Muscle layer of duodenum (tissue), 2 donors: ENCODE measurements around the gene BTLA.

Source experiments
- H3K27ac ChIP-seq: one replicate; pipeline ENCODE4 v1.7.0; 2013; ENCODE audit warnings: mild to moderate bottlenecking, low read length
- H3K27me3 ChIP-seq: one replicate; pipeline ENCODE4 v1.7.0; 2013; ENCODE audit warnings: low read depth, mild to moderate bottlenecking, control low read depth, low read length
- H3K36me3 ChIP-seq, 2 donors: one replicate each; pipeline ENCODE4 v1.7.0; 2013; ENCODE audit warnings: low read length in 2 of 2, control low read depth in 1 of 2, mild to moderate bottlenecking in 1 of 2; ENCODE audit not compliant: insufficient read depth in 2 of 2, control insufficient read depth in 1 of 2
- H3K4me1 ChIP-seq, 2 donors: one replicate each; pipeline ENCODE4 v1.7.0; 2013; ENCODE audit warnings: low read length in 2 of 2, mild to moderate bottlenecking in 2 of 2, control low read depth in 1 of 2, moderate library complexity in 1 of 2; ENCODE audit not compliant: insufficient read depth in 2 of 2, control insufficient read depth in 1 of 2
- H3K4me3 ChIP-seq, 2 donors: one replicate each; pipeline ENCODE4 v1.7.0; 2013; ENCODE audit warnings: low read length in 2 of 2, low read depth in 1 of 2, mild to moderate bottlenecking in 1 of 2
- H3K9me3 ChIP-seq, 2 donors: one replicate each; pipeline ENCODE4 v1.7.0; 2013; ENCODE audit warnings: low read length in 2 of 2, control low read depth in 1 of 2, mild to moderate bottlenecking in 1 of 2; ENCODE audit not compliant: control insufficient read depth in 1 of 2
- donor health status: healthy.

The BTLA gene

DNA sequence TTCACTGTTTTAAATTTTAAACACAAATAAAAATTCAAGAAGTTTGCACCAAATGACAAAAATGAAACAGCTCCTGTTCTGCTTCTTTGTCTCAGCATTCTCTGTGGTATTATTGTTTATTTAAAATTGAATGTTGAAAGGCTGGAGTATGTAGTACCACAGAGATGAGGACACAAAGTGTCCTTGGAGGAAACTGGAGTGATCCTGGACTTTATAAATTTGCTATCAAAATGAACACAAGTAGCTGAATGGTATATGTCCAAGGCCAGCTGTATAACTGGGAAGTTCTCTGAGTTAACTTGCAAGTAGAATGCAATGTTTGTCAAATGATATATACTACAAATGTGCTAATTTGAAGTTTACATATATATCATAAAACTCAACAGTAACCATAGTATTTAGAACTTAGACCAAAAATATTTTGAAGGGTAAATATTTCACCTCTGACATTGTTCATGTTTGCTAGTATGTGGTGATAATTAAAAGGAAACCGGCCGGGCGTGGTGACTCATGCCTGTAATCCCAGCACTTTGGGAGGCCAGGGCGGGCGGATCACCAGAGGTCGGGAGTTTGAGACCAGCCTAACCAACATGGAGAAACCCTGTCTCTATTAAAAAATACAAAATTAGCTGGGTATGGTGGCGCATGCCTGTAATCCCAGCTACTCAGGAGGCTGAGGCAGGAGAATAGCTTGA is 12.3 kb downstream of the BTLA start:
- Histone ChIP-seq H3K9me3 (no peaks in the 10 kb centered on the region), H3K27me3 (no peaks in the 10 kb centered on the region), H3K27ac (no peak overlapping the region), H3K4me1 (no peaks in the 10 kb centered on the region), H3K4me3 (no peak overlapping the region), H3K36me3 (no peaks in the 10 kb centered on the region)

DNA sequence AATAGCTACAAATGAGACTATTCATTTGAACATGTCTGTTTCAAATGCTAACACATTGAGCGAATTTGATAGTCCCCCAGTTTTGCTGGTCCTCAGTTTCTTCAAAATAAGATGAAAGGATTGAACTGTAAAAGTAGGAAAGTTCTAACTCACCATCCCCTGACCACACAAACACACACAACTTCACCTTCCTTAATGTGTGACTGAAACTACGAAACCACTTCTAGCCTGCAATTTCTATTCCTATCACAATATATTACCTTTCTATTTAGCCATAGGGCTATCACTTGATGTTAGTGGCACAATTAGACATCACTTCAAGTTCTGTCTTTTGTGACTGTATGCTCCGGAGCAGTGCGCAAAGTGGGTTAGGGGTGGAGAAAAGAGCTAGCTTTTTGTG is 14.9 kb downstream of the BTLA start:
- Histone ChIP-seq H3K4me3 (no peak overlapping the region), H3K36me3 (no peaks in the 10 kb centered on the region), H3K9me3 (no peaks in the 10 kb centered on the region), H3K4me1 (no peaks in the 10 kb centered on the region), H3K27me3 (no peaks in the 10 kb centered on the region), H3K27ac (no peak overlapping the region)

DNA sequence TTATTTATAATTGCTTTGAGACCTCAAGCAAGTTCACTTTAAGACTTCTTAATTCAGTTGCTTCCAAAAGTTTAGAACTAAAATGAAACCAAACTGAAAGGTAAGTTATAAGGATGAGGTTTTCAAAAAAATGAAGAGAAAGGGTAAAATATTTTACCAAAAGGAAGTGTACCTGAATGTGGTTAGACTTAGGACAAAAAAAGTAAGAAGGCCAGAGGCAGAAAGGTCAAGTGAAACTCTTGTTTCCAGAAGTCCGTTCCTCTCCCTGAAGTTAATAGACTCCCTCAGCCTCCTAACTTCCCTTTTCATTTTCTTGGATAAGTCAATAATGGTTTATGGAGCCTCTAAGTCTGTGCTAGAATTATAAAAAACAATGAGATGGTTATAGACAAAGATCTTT is 16.6 kb downstream of the BTLA start:
- H3K27me3 ChIP-seq, result no peaks in the 10 kb centered on the region
- no peaks in the 10 kb centered on the region for H3K4me1 ChIP-seq
- no peak overlapping the region for H3K4me3 ChIP-seq
- no peaks in the 10 kb centered on the region for H3K36me3 ChIP-seq
- H3K9me3 ChIP-seq, result no peaks in the 10 kb centered on the region
- H3K27ac ChIP-seq, result no peak overlapping the region

GRCh38 chr3:112481302-112481721 is 18.0 kb downstream of the BTLA start:
- no peaks in the 10 kb centered on the region for H3K9me3 ChIP-seq
- no peaks in the 10 kb centered on the region for H3K27me3 ChIP-seq
- H3K4me3 ChIP-seq, result no peak overlapping the region
- H3K36me3 ChIP-seq, result no peaks in the 10 kb centered on the region
- no peaks in the 10 kb centered on the region for H3K4me1 ChIP-seq
- no peak overlapping the region for H3K27ac ChIP-seq

- H3K36me3 ChIP-seq, result no peaks in the 10 kb centered on the region
- no peak overlapping the region for H3K4me3 ChIP-seq
- H3K4me1 ChIP-seq, result no peaks in the 10 kb centered on the region
- H3K9me3 ChIP-seq, result no peaks in the 10 kb centered on the region
- no peak overlapping the region for H3K27ac ChIP-seq
- no peaks in the 10 kb centered on the region for H3K27me3 ChIP-seq
These were observed 21.4 kb downstream of the BTLA start for GRCh38 chr3:112477891-112478290.

- H3K4me3 ChIP-seq, result no peak overlapping the region
- H3K27ac ChIP-seq, result no peak overlapping the region
- H3K27me3 ChIP-seq, result no peaks in the 10 kb centered on the region
- H3K36me3 ChIP-seq, result no peaks in the 10 kb centered on the region
- H3K4me1 ChIP-seq, result no peaks in the 10 kb centered on the region
- H3K9me3 ChIP-seq, result no peaks in the 10 kb centered on the region
These were observed 22.9 kb downstream of the BTLA start for GRCh38 chr3:112476346-112476745.

DNA sequence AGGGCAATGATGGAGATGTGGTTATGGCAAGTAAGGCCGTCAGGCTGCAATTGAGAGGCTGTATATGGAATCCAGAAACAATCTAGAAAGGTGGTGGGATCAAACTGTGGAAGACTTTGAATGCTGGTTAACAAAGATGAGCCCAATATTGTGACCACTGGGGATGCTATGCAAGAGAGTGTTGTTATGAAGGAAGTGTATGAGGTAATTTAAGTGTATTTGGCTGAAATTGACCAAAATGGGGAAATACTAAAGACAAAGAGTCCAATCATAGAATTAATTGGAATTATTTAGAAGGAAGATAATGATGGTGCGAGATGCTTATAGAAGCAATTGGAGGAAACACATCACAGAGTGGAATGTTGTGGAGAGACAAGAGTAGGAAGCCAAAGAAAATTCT is 24.5 kb downstream of the BTLA start:
- no peaks in the 10 kb centered on the region for H3K36me3 ChIP-seq
- H3K27me3 ChIP-seq, result no peaks in the 10 kb centered on the region
- H3K4me1 ChIP-seq, result no peaks in the 10 kb centered on the region
- H3K4me3 ChIP-seq, result no peak overlapping the region
- H3K9me3 ChIP-seq, result no peaks in the 10 kb centered on the region
- no peak overlapping the region for H3K27ac ChIP-seq

GRCh38 chr3:112472691-112473090 is 26.6 kb downstream of the BTLA start:
- H3K27me3 ChIP-seq, result no peaks in the 10 kb centered on the region
- no peaks in the 10 kb centered on the region for H3K4me1 ChIP-seq
- H3K4me3 ChIP-seq, result no peak overlapping the region
- no peaks in the 10 kb centered on the region for H3K9me3 ChIP-seq
- H3K27ac ChIP-seq, result no peak overlapping the region
- no peaks in the 10 kb centered on the region for H3K36me3 ChIP-seq

GRCh38 chr3:112471596-112472325 is 27.5 kb downstream of the BTLA start:
- Histone ChIP-seq H3K36me3 (no peaks in the 10 kb centered on the region), H3K27ac (no peak overlapping the region), H3K4me1 (no peaks in the 10 kb centered on the region)

GRCh38 chr3:112470788-112471187 is 28.5 kb downstream of the BTLA start:
- no peak overlapping the region for H3K27ac ChIP-seq
- no peaks in the 10 kb centered on the region for H3K36me3 ChIP-seq
- no peaks in the 10 kb centered on the region for H3K27me3 ChIP-seq
- H3K9me3 ChIP-seq, result no peaks in the 10 kb centered on the region
- H3K4me3 ChIP-seq, result no peak overlapping the region
- no peaks in the 10 kb centered on the region for H3K4me1 ChIP-seq

More at GRCh38 chr3:112471596-112472325, 27.5 kb downstream of the BTLA start:
- H3K4me3 ChIP-seq, result no peak overlapping the region
- H3K27me3 ChIP-seq, result no peaks in the 10 kb centered on the region
- H3K9me3 ChIP-seq, result no peaks in the 10 kb centered on the region

DNA sequence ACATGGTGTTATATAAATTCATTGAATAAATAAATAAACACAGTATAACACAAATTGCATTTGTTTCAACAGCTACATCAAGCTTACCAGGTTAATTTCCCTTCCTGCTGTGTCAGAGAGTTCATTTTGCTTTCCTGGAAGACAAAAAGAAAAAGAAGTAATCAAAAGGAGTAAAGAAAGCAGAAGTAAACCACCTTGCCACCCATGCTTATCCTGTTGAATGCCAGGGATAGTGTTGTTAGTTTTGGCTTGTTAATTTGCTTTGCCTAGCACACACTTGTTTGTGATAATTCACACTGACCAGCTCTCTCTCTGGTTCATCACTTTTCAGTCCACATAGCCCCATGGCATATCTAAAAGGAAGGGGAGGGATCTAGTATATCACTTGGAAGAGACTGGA is 29.6 kb downstream of the BTLA start:
- no peaks in the 10 kb centered on the region for H3K9me3 ChIP-seq
- no peaks in the 10 kb centered on the region for H3K27me3 ChIP-seq
- no peaks in the 10 kb centered on the region for H3K36me3 ChIP-seq
- no peak overlapping the region for H3K27ac ChIP-seq
- no peak overlapping the region for H3K4me3 ChIP-seq
- H3K4me1 ChIP-seq, result no peaks in the 10 kb centered on the region

DNA sequence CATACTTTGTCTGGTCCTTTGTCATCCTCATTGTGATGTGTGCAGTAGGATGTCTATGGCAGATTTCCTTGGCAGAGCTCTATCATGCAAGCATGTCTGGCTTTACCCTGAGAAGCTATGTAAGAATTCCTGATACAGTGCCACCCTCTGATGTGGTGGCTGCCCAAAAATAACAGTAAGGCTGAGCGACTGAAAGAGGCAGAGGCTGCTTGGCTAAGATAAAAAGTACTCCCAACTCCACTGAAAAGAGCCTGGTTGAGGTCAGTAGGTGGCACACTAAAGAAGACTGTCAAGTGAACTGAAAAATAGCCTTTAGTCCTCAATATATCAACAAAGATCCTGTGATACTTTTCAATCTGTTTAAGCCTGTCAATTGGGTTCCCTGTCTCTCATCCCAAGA is 31.7 kb downstream of the BTLA start:
- no peaks in the 10 kb centered on the region for H3K4me1 ChIP-seq
- H3K27ac ChIP-seq, result no peak overlapping the region
- no peaks in the 10 kb centered on the region for H3K9me3 ChIP-seq
- H3K4me3 ChIP-seq, result no peak overlapping the region
- no peaks in the 10 kb centered on the region for H3K27me3 ChIP-seq
- no peaks in the 10 kb centered on the region for H3K36me3 ChIP-seq
